ENCODE measurements around the gene SLC22A14. TPM values are rescaled to one million over a fixed set of nuclear protein-coding genes. Genes with fewer than 3 reads are reported as not detected.

SLC22A14 gene
- total RNA-seq, 4 donors from 2014 or later = 1.2 TPM; not detected in 3

DNA sequence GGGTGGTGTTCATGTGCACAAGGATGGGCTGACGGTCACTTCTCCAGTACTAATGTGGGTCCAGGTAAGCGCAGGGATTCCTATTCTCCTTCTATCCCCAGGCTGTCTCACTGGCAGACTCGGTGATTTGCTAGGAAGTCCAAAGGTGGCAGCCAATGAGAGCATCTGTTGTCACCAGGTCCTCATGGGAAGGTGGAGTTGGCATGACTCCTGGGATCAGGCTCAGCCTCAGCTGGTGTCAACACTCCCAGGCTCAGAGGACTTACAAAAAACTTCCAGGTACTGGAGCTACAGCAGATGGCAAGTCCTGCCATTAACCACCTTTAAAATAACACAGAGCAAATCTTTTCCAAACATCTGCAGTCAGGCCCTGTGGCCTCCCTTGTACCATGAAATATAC is 78.3 kb downstream of the SLC22A14 start:
- DNase-seq (ENCODE audit: low spot score in 2 of 2) = no peak
- Histone ChIP-seq H3K36me3 (peaks cover 0 to 66% (median 0%) of the 10 kb centered on the region in 3 donors), H3K4me3 (no peak overlapping the region), H3K27ac (no peak overlapping the region), H3K27me3 (no peaks in the 10 kb centered on the region), H3K4me1 (no peaks in the 10 kb centered on the region), H3K9me3 (no peaks in the 10 kb centered on the region)
- 97 to 100% methylated on average over 1 to 3 of the region's 3 CpGs for WGBS, 2 donors
- TF ChIP-seq EP300 (IDR thresholded peaks at IDR 0.05) = no peak
- TF ChIP-seq, protein P1, sequence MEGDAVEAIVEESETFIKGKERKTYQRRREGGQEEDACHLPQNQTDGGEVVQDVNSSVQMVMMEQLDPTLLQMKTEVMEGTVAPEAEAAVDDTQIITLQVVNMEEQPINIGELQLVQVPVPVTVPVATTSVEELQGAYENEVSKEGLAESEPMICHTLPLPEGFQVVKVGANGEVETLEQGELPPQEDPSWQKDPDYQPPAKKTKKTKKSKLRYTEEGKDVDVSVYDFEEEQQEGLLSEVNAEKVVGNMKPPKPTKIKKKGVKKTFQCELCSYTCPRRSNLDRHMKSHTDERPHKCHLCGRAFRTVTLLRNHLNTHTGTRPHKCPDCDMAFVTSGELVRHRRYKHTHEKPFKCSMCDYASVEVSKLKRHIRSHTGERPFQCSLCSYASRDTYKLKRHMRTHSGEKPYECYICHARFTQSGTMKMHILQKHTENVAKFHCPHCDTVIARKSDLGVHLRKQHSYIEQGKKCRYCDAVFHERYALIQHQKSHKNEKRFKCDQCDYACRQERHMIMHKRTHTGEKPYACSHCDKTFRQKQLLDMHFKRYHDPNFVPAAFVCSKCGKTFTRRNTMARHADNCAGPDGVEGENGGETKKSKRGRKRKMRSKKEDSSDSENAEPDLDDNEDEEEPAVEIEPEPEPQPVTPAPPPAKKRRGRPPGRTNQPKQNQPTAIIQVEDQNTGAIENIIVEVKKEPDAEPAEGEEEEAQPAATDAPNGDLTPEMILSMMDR (IDR thresholded peaks at IDR 0.05) = no peak
- no peak for TF ChIP-seq POLR2A (IDR thresholded peaks at IDR 0.05)

DNA sequence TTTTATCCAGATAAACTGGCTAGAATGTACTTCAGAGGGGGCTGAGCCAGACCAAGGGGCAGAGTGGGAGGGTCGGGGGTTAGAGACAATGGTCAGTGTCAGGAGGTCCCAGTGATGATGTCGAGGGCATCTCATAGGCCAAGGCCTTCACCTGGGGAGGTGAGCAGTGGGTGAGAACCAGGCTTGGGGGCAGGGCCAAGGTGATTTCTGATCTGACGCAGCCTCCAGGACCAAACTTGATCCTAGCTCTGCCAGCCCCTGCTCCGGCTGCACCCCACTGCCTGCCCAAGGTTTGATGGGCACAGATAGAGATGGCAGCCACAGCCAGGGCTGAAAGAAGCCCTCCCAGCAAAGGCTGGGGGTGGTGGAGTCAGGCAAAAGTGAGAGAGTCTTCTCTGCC is 79.4 kb downstream of the SLC22A14 start:
- no peak for TF ChIP-seq EP300 (IDR thresholded peaks at IDR 0.05)
- TF ChIP-seq, protein P1 (IDR thresholded peaks at IDR 0.05) = no peak
- TF ChIP-seq POLR2A (IDR thresholded peaks at IDR 0.05) = no peak
- peaks cover 0 to 74% (median 0%) of the 10 kb centered on the region in 3 donors for H3K36me3 ChIP-seq
- H3K4me3 ChIP-seq = no peak overlapping the region
- H3K4me1 ChIP-seq = no peaks in the 10 kb centered on the region
- no peak for DNase-seq (ENCODE audit: low spot score in 2 of 2)
- no peak overlapping the region for H3K27ac ChIP-seq
- H3K9me3 ChIP-seq = no peaks in the 10 kb centered on the region
- no peaks in the 10 kb centered on the region for H3K27me3 ChIP-seq
- 55 to 64% methylated on average over 3 to 4 of the region's 4 CpGs for WGBS, 2 donors

DNA sequence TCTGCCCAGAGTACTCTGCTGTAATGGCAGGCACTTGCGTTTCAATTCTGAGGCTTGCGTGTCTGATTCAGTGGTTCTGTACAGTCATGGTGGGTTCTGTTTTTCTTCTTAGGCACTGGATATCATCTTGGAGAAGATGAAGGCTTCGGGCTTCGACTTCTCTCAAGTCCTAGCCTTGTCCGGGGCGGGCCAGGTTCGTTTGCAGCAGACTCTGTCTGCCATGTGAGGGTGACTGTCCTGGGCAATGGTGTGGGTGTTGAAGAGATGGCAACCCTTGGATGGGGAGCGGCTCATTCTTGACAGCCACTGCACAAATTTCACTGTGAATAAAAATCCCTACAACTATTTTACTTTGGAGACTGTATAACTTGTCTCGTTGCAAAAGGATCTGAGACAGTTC is 80.7 kb downstream of the SLC22A14 start:
- Histone ChIP-seq H3K4me3 (no peak overlapping the region), H3K27me3 (no peaks in the 10 kb centered on the region), H3K4me1 (no peaks in the 10 kb centered on the region), H3K36me3 (peaks cover 0 to 79% (median 0%) of the 10 kb centered on the region in 3 donors), H3K27ac (no peak overlapping the region), H3K9me3 (no peaks in the 10 kb centered on the region)
- TF ChIP-seq, protein P1 (IDR thresholded peaks at IDR 0.05) = no peak
- no peak for TF ChIP-seq POLR2A (IDR thresholded peaks at IDR 0.05)
- no peak for TF ChIP-seq EP300 (IDR thresholded peaks at IDR 0.05)
- no peak for DNase-seq (ENCODE audit: low spot score in 2 of 2)
- WGBS, 2 donors = 93 to 94% methylated on average over 9 of the region's 9 CpGs

DNA sequence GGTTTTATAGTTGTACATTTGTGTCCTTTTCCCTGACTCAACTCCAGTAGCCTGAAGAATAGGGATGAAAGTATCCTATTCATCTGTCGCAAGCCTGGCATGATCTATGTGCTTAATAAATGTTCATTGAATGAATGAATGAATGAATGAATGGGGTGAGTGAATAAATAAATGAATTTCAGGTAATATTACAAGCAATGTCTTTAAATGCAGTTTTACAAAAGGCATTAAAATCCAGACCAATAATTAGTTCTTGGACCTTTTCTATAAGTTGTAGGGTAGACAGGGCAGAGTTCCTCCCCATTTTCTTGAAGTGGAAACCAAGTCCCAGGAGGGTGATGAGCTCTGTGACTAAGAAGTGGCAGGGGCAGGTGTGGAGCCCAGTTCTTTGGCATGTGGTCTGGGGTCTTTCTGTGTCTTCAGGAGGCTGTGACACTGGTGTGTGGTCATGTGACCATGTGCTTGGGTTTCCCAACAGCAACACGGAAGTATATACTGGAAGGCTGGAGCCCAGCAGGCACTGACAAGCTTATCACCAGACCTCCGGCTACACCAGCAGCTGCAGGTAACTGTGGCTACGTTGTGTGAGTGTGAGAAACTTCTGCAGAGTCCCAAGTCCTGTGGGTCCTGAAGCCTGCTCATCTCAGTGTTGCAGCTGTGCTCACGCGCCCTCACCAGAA is 82.8 kb downstream of the SLC22A14 start:
- H3K27me3 ChIP-seq = no peaks in the 10 kb centered on the region
- TF ChIP-seq POLR2A (IDR thresholded peaks at IDR 0.05) (no peak), EP300 (IDR thresholded peaks at IDR 0.05) (no peak)
- TF ChIP-seq, protein P1 (IDR thresholded peaks at IDR 0.05) = no peak
- no peaks in the 10 kb centered on the region for H3K4me1 ChIP-seq
- H3K9me3 ChIP-seq = no peaks in the 10 kb centered on the region
- H3K36me3 ChIP-seq = peaks cover 0 to 99% (median 0%) of the 10 kb centered on the region in 3 donors
- H3K4me3 ChIP-seq = no peak overlapping the region
- 90 to 94% methylated on average over 4 to 6 of the region's 6 CpGs for WGBS, 2 donors
- no peak overlapping the region for H3K27ac ChIP-seq
- no peak for DNase-seq (ENCODE audit: low spot score in 2 of 2)

DNA sequence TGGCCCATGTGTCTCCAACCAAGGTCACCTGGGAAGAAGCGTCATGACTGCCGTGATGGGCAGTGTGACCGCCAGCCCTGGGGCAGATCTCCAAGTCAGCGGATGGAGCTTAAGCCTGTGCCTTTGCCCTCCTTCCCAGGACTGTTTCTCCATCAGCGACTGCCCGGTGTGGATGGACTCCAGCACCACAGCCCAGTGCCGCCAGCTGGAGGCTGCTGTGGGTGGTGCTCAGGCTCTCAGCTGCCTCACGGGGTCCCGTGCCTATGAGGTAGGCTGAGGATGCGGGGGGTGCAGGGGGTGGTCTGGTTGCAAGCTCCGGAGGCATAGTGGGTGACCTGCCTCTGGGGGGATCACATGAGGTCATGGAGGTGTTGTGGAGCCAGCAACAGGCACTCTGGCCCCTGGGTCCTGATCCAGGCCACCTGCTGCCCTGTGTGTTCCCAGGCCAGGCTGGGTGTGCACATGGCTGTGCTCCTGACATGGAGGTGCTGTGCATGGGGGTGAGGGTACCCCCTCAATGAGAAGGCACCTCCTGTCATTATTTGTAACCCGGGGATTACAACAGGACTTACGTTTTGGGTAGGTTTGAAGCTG is 83.5 kb downstream of the SLC22A14 start:
- H3K4me1 ChIP-seq = no peaks in the 10 kb centered on the region
- TF ChIP-seq POLR2A (IDR thresholded peaks at IDR 0.05) = no peak
- TF ChIP-seq, protein P1 (IDR thresholded peaks at IDR 0.05) = no peak
- no peak for TF ChIP-seq EP300 (IDR thresholded peaks at IDR 0.05)
- H3K4me3 ChIP-seq = no peak overlapping the region
- H3K9me3 ChIP-seq = no peaks in the 10 kb centered on the region
- no peak for DNase-seq (ENCODE audit: low spot score in 2 of 2)
- peaks cover 0 to 99% (median 0%) of the 10 kb centered on the region in 3 donors for H3K36me3 ChIP-seq
- no peaks in the 10 kb centered on the region for H3K27me3 ChIP-seq
- 85 to 92% methylated on average over 5 to 12 of the region's 13 CpGs for WGBS, 2 donors
- H3K27ac ChIP-seq = no peak overlapping the region
